ENCODE results near the gene RAD51C. TPM values are rescaled to one million over a fixed set of nuclear protein-coding genes. Genes with fewer than 3 reads are reported as not detected.

RAD51C gene
- total RNA-seq, 1 experiment from 2014 or later = 15.2 TPM

- TF ChIP-seq PRDM15 (CRISPR knock-in tag; IDR thresholded peaks at IDR 0.05) (no peak), ETV6 (CRISPR knock-in tag; IDR thresholded peaks at IDR 0.05) (no peak), SMAD3 (CRISPR knock-in tag; IDR thresholded peaks at IDR 0.05; ENCODE audit: borderline replicate concordance) (no peak), ZNF396 (CRISPR knock-in tag; IDR thresholded peaks at IDR 0.05; ENCODE audit: borderline replicate concordance) (no peak), ZNF423 (CRISPR knock-in tag; IDR thresholded peaks at IDR 0.05) (no peak), CTCF (IDR thresholded peaks at IDR 0.05) (no peak), RORB (CRISPR knock-in tag; IDR thresholded peaks at IDR 0.05) (no peak), CBFB (CRISPR knock-in tag; IDR thresholded peaks at IDR 0.05; ENCODE audit: low read depth) (no peak), JUN (CRISPR knock-in tag; IDR thresholded peaks at IDR 0.05) (no peak), FOXP4 (CRISPR knock-in tag; IDR thresholded peaks at IDR 0.05) (no peak), ZNF317 (CRISPR knock-in tag; IDR thresholded peaks at IDR 0.05; ENCODE audit: borderline replicate concordance, low read depth) (no peak)
Measured at GRCh38 chr17:58699771-58700170, 7.4 kb downstream of the RAD51C start (continued).

GRCh38 chr17:58702045-58702476 is 9.7 kb downstream of the RAD51C start:
- Mint-ChIP-seq H3K27me3 (ENCODE audit: low read depth) (no peaks in the 10 kb centered on the region), H3K36me3 (peaks cover 11% of the 10 kb centered on the region), H3K27ac (no peak overlapping the region), H3K9me3 (peaks cover 7% of the 10 kb centered on the region; the same call in 1 of the 2 replicates), H3K4me1 (no peaks in the 10 kb centered on the region), H3K4me3 (no peak overlapping the region)
- POLR2A ChIA-PET = interaction anchor here (0.6 to 0.7 kb wide), 2 partner anchors 57 to 587 kb away, joined by 3 to 6 read pairs; no protein-coding TSS in a partner anchor
- CTCF ChIA-PET = interaction anchor here (0.6 kb wide), 1 partner anchor 9 kb away, joined by 3 read pairs; no protein-coding TSS in a partner anchor
- DNase-seq (ENCODE audit: low spot score) (no peak), ATAC-seq (no peak)
- TF ChIP-seq ZNF263 (CRISPR knock-in tag; IDR thresholded peaks at IDR 0.05; ENCODE audit: low read depth) = no peak
- TF ChIP-seq ERG (CRISPR knock-in tag; IDR thresholded peaks at IDR 0.05) = no peak
- no peak for TF ChIP-seq ZNF121 (CRISPR knock-in tag; IDR thresholded peaks at IDR 0.05)
- TF ChIP-seq ZMAT4 (CRISPR knock-in tag; IDR thresholded peaks at IDR 0.05) = no peak
- TF ChIP-seq ZNF317 (CRISPR knock-in tag; IDR thresholded peaks at IDR 0.05; ENCODE audit: borderline replicate concordance, low read depth) = no peak
- no peak for TF ChIP-seq ZNF396 (CRISPR knock-in tag; IDR thresholded peaks at IDR 0.05; ENCODE audit: borderline replicate concordance)
- no peak for TF ChIP-seq ATF6 (CRISPR knock-in tag; IDR thresholded peaks at IDR 0.05)
- TF ChIP-seq SMAD3 (CRISPR knock-in tag; IDR thresholded peaks at IDR 0.05; ENCODE audit: borderline replicate concordance) = no peak
- TF ChIP-seq ARID4B (CRISPR knock-in tag; IDR thresholded peaks at IDR 0.05; ENCODE audit: borderline replicate concordance) = no peak
- TF ChIP-seq ZSCAN18 (CRISPR knock-in tag; IDR thresholded peaks at IDR 0.05) = no peak
